HepG2 (cell line): ENCODE measurements around the gene ZFAND2B. TPM values are rescaled to one million over a fixed set of nuclear protein-coding genes. Genes with fewer than 3 reads are reported as not detected.
A peak's percentile ranks its signal among the peaks of the same experiment; 100 is the strongest.

Experiments
- AFF4 ChIP-seq: sonication (generic); formaldehyde crosslinking; IDR thresholded peaks from 2 replicates; pipeline ENCODE4 v1.4.0; 2020; ENCODE audit warnings: missing genetic modification reagents
- ELF3 ChIP-seq: IDR thresholded peaks from 2 replicates; pipeline ENCODE4 v1.6.1; 2016; ENCODE audit warnings: missing genetic modification reagents, missing compliant biosample characterization
- GPBP1L1 ChIP-seq: sonication (generic); formaldehyde crosslinking; IDR thresholded peaks from 2 replicates; pipeline ENCODE4 v1.5.0; 2020; ENCODE audit warnings: mild to moderate bottlenecking, missing genetic modification reagents
- KLF6 ChIP-seq: IDR thresholded peaks from 2 replicates; pipeline ENCODE4 v1.8.0; 2016; ENCODE audit warnings: missing biosample characterization, missing genetic modification reagents
- KMT2A ChIP-seq: sonication (generic); formaldehyde crosslinking; IDR thresholded peaks from 2 replicates; pipeline ENCODE4 v1.4.0; 2020; ENCODE audit warnings: missing genetic modification reagents
- MEIS1 ChIP-seq: sonication (generic); formaldehyde crosslinking; IDR thresholded peaks from 2 replicates; pipeline ENCODE4 v1.9.0; 2021; ENCODE audit warnings: mild to moderate bottlenecking, missing genetic modification reagents, moderate library complexity, borderline replicate concordance
- MLLT10 ChIP-seq: sonication (generic); formaldehyde crosslinking; IDR thresholded peaks from 2 replicates; pipeline ENCODE4 v1.4.0; 2020; ENCODE audit warnings: missing genetic modification reagents
- NFE2L1 ChIP-seq: sonication (generic); formaldehyde crosslinking; IDR thresholded peaks from 2 replicates; pipeline ENCODE4 v1.4.0; 2020; ENCODE audit warnings: missing genetic modification reagents, mild to moderate bottlenecking, borderline replicate concordance
- NPAS2 ChIP-seq: sonication (generic); formaldehyde crosslinking; IDR thresholded peaks from 2 replicates; pipeline ENCODE4 v1.8.0; 2022; ENCODE audit warnings: mild to moderate bottlenecking, missing genetic modification reagents, borderline replicate concordance
- NR2F6 ChIP-seq, 2 experiments: IDR thresholded peaks; 2 replicates each; pipeline ENCODE4 v1.6.1; 2016; ENCODE audit warnings: antibody characterized with exemption in 1 of 2, mild to moderate bottlenecking in 1 of 2
- RAD21 ChIP-seq: fragments of 450-650 bp; formaldehyde crosslinking; IDR thresholded peaks from 2 replicates; pipeline ENCODE4 v1.5.0; 2020; ENCODE audit warnings: mild to moderate bottlenecking
- SRSF1 ChIP-seq: fragments of 200-400 bp; formaldehyde crosslinking; optimal IDR thresholded peaks from 2 replicates; pipeline ENCODE3; 2017; ENCODE audit warnings: mild to moderate bottlenecking, low read depth, low read length, moderate library complexity
- USF2 ChIP-seq, 2 experiments: sonication (generic) in 1 of 2; formaldehyde crosslinking in 1 of 2; IDR thresholded peaks; 2 replicates each; pipeline versions ENCODE4 v1.5.1 to v1.6.1; 2011 to 2020; ENCODE audit warnings: borderline replicate concordance in 1 of 2, low read depth in 1 of 2, low read length in 1 of 2, mild to moderate bottlenecking in 1 of 2, missing genetic modification reagents in 1 of 2, moderate library complexity in 1 of 2
- ZBTB34 ChIP-seq: sonication (generic); formaldehyde crosslinking; IDR thresholded peaks from 2 replicates; pipeline ENCODE4 v1.8.0; 2022; ENCODE audit warnings: mild to moderate bottlenecking, missing genetic modification reagents
- ZNF121 ChIP-seq: sonication (generic); formaldehyde crosslinking; IDR thresholded peaks from 2 replicates; pipeline ENCODE4 v1.5.0; 2020; ENCODE audit warnings: mild to moderate bottlenecking, missing genetic modification reagents
- ZNF138 ChIP-seq: sonication (generic); formaldehyde crosslinking; IDR thresholded peaks from 2 replicates; pipeline ENCODE4 v1.5.0; 2020; ENCODE audit warnings: mild to moderate bottlenecking, low read depth, missing genetic modification reagents
- ZNF510 ChIP-seq: sonication (generic); formaldehyde crosslinking; IDR thresholded peaks from 2 replicates; pipeline ENCODE4 v1.4.0; 2020; ENCODE audit warnings: low read depth, mild to moderate bottlenecking, missing genetic modification reagents
- ZNF589 ChIP-seq: sonication (generic); formaldehyde crosslinking; conservative IDR thresholded peaks from 2 replicates; pipeline ENCODE4 v1.8.0; 2022; ENCODE audit warnings: mild to moderate bottlenecking, moderate library complexity, missing genetic modification reagents
- polyA plus RNA-seq, 8 experiments: library from polyadenylated mRNA; depleted of rRNA in 3 of 8; stranded (reverse) in 7 of 8; unstranded in 1 of 8; fragments of >200 nt; fragmentation: Illumina TruSeq in 4 of 8; extraction: Trizol in 4 of 8; gene quantifications; 2 replicates each; pipeline versions ENCODE4 v1.2.1 to v1.2.3, GENCODE V29; 2011 to 2016; ENCODE audit warnings: low read depth in 4 of 8, missing spikeins in 1 of 8, mixed read lengths in 1 of 8; ENCODE audit not compliant: insufficient read depth in 1 of 8
- total RNA-seq, 5 experiments: library from RNA; depleted of rRNA; stranded (reverse); fragments of >200 nt; fragmentation: Illumina TruSeq; extraction: Trizol; gene quantifications; 2 replicates each; pipeline ENCODE4 v1.2.3, GENCODE V29; 2016; ENCODE audit warnings: low read depth in 1 of 5

Gene ZFAND2B
- total and polyA plus RNA-seq, 2 of the 13 experiments (the other 11 are each of a cell fraction or from before 2014, with no cell fraction given) = 53.3 to 115 TPM

GRCh38 chr2:219160186-219161017, 46.2 kb upstream of the ZFAND2B start, which contains the start of gene NHEJ1 (continued):
- TF ChIP-seq AFF4 = 0 out of 2 replicates have a peak, but pooled peaks have one; percentile 53
- TF ChIP-seq USF2 (IDR thresholded peaks at IDR 0.05; ENCODE audit: low read depth, low read length) = no peak
- no peak for TF ChIP-seq USF2 (CRISPR knock-in tag; IDR thresholded peaks at IDR 0.05; ENCODE audit: borderline replicate concordance)
- TF ChIP-seq NR2F6 (IDR thresholded peaks at IDR 0.05) = no peak
- peak; percentile 50; the same call in 1 of the 2 replicates for TF ChIP-seq NR2F6 (CRISPR knock-in tag; IDR thresholded peaks at IDR 0.05)
- TF ChIP-seq ZNF510 (CRISPR knock-in tag) = no peak
- TF ChIP-seq ZNF589 (CRISPR knock-in tag) = peak; percentile 87; the same call in 1 of the 2 replicates
- TF ChIP-seq SRSF1 = peak; percentile 48
- TF ChIP-seq MLLT10 (CRISPR knock-in tag) = no peak
- TF ChIP-seq RAD21 (CRISPR knock-in tag) = peak; percentile 97
- TF ChIP-seq KMT2A (CRISPR knock-in tag) = peak; percentile 74; the same call in 1 of the 2 replicates
- TF ChIP-seq KLF6 = peak; percentile 95
- TF ChIP-seq ZNF138 (CRISPR knock-in tag) = peak; percentile 79; the same call in 1 of the 2 replicates
- no peak for TF ChIP-seq MEIS1 (CRISPR knock-in tag)
- peak; percentile 70; the same call in 1 of the 2 replicates for TF ChIP-seq ELF3 (CRISPR knock-in tag)
- peak; percentile 91 for TF ChIP-seq ZBTB34
- TF ChIP-seq NPAS2 (CRISPR knock-in tag) = no peak
- no peak for TF ChIP-seq ZNF121 (CRISPR knock-in tag)
- TF ChIP-seq GPBP1L1 (CRISPR knock-in tag) = no peak
- TF ChIP-seq NFE2L1 (CRISPR knock-in tag) = 0 out of 2 replicates have a peak, but pooled peaks have one; percentile 59
